GM19395 (cell line): Measurements from ENCODE around the gene BTN3A1.
"Not testable (repeated sequence)": the region's sequence is repeated elsewhere in the genome, so short reads cannot be mapped to it uniquely, and the experiment has no call there.

ENCODE experiments used
- ATAC-seq: cut with Tn5 transposase; IDR thresholded peaks from one replicate; pipeline ENCODE4 v1.9.1; 2021; ENCODE audit warnings: mild to moderate bottlenecking, moderate library complexity; ENCODE audit not compliant: unreplicated experiment

The BTN3A1 gene

DNA sequence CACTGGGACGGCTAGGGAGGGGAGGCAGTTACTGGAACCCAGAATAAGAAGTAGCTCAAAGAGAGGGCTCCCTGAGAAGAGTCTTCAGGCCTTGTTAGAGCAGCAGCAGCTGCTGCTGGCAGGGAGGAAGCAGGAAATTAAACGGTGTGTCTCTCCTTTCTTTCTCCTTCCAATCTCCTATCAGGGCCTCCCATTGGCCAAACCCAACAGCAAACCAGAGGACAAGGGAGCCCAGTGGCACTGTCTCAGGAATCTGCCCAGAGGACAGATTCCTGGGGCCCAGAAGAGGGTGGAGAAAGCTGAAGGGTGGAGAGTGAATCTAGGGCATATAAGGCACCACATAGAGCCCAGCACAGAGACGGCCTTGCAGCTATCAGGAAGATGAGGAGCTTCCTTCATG is 10.2 kb downstream of the BTN3A1 start:
- ATAC-seq: no peak

DNA sequence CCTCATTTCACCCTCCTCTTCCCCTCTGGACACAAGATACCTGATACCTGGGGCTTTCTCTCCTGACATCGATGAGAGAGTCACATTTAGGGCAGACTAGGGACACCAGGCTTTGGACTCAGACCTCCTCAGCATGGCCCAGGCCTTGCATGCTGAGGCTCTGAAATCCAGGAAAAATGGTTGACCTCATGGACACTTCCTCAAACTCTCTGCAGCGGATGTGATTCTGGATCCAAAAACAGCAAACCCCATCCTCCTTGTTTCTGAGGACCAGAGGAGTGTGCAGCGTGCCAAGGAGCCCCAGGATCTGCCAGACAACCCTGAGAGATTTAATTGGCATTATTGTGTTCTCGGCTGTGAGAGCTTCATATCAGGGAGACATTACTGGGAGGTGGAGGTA is 10.9 kb downstream of the BTN3A1 start:
- ATAC-seq: no peak

DNA sequence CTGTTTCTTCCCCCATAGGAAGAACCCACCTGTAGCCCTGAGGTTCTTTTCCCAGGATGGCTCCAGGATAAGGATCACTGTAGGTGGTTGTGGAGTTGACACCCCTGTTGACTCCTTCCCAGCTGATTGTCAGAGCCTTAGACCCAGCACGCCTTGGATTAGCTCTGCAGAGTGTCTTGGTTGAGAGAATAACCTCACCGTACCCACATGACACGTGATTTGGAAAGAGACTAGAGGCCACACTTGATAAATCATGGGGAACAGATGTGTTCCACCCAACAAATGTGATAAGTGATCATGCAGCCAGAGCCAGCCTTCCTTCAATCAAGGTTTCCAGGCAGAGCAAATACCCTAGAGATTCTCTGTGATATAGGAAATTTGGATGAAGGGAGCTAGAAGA is 12.2 kb downstream of the BTN3A1 start:
- ATAC-seq: no peak

DNA sequence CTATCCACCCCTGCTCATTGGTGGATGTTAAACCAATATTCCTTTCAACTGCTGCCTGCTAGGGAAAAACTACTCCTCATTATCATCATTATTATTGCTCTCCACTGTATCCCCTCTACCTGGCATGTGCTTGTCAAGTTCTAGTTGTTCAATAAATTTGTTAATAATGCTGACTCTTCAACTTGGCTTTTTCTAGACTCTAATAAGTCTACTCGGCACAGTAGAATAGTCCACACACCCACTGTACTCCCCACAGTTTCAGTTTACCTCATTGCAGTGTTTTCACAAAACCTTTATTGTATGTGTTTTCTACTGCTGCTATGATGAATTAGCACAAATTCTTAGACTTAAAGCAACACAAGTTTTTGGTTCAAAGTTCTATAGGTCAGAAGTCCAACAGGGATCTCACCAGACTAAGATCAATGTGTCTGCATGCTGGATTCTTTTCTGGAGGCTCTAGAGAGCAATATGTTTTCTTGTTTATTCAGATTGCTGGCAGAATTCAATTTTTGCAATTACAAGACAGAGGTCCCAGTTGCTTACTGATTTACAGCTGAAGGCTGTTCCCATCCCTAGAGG is 13.1 kb downstream of the BTN3A1 start:
- no peak for ATAC-seq

DNA sequence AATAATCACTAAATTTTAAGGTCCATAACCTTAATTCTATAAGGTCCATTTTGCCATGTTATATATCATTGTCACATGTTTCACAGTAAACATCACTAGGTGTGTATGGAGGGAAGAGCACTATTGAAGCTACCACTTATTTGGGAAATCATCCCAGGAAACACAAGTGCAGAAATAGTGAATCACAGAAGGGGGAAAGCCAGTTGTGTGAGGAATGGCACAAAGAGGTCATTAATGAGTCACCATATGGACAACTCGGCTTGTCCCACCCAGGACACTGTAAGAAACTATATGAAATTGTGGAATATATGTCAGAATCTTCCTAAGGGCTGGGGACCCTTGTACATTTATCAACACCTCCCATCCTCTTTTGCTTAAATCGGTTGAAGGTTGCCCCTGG is 13.7 kb downstream of the BTN3A1 start:
- no peak for ATAC-seq

DNA sequence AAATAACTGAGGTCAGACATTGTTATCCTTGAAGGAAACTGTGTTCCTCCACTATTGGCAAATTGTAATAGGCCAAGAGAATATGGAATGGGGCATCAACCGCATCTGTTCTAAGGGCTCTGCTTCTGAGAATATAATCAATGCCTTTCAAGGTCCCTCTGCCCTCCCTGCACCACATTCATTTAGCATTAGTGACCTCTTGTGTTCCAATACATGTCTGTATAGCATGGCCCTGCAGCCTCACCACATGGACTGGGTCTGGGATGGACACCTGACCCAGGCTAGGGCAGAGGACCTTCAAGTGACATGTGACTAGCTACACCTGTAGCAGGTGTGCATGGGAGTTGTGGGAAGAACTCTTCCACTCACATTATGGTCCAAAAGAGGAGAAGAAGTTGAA is 14.2 kb downstream of the BTN3A1 start:
- no peak for ATAC-seq

DNA sequence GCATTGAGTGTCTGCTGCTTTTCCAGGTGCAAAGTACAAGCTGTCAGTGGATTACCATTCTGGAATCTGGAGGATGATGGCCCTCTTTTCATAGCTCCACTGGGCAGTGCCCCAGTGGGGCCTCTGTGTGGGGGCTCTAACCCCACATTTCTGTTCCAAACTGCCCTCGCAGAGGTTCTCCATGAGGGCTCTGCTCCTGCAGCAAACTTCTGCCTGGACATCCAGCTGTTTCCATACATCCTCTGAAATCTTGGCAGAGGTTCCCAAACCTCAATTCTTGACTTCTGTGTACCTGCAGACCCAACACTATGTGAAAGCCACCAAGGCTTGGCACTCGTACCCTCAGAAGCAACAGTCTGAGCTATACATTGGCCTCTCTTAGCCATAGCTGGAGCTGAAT is 16.0 kb downstream of the BTN3A1 start:
- not testable (repeated sequence) for ATAC-seq

DNA sequence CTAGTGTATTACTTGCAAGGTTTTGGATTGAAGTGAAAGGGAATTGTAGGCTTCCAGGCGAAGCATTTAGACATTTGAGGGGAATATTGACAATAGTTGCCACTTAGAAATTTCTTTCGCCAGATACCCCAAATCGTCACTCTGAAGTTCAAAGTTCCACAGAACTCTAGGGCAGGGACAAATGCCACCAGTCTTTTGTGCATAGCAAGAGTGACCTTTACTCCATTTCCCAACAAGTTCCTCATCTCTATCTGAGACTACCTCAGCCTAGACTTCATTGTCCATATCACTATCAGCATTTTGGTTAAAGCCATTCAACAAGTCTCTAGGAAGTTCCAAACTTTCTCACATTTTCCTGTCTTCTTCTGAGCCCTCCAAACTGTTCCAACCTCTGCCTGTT is 16.7 kb downstream of the BTN3A1 start:
- not testable (repeated sequence) for ATAC-seq

DNA sequence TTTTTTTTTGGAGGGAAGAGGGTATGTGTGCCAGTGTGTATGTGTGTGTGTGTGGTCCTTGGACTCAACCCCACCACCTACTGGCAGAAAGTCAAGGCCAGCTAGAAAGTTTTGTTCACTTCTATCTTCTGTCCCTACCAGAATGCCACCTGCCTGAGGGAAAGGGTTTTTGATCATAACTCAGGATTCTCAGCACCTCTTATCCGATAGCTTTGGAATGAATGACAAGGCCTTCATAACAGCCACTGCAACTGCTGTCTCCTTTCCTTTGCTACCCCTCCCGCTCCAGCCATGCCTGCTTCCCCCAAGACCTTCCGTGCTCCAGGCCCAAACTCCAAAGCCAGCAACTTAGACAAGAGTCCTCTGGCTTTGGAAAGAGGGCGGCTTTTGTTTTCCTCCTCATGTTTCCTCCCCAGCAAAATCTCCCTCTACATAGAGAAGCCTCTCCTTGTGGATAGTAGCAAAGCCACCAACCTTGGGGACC is 18.7 kb downstream of the BTN3A1 start:
- peak; percentile 22 for ATAC-seq

DNA sequence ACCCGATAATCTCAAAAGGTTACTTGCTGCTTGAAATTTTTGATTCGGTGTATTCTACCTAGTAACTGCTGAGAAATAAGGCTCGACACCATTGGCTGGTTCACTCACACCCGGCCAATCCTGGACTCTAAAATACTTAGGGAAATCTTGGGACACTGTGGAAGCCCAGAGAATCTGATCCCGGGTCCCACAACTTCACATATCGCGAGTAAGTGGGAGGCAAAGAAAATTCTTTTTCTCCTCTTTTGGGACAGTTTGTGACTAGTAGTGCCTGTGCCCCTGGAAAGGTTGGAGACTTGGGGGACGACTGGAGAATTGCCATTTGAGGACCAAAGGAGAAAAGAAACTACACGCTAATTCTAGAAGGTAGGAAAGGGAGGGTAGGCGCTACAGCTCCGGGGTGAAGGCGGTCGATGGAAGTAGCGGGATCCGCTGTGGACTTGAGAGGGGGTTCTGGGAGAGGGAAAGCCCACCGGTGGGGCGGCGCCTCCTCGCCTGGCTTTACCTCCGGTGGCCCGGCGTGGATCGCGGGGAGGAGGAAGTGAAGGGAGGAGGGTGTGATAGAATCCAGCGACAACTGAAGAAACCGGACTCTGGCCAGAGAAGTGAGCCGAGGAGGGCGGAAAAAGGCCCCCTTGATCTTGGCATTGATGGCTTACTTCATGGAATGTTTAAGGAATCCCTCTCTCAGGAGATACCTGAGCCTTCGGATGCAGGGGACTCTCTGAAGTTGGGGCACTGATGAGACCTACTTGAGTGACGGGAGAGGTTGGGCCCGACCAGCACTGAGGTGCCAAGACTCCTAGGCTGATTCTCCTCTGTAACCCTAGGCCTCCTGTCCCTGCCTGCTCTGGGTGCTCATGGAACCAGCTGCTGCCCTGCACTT is 19.4 kb downstream of the BTN3A1 start:
- ATAC-seq: peak; percentile 96

DNA sequence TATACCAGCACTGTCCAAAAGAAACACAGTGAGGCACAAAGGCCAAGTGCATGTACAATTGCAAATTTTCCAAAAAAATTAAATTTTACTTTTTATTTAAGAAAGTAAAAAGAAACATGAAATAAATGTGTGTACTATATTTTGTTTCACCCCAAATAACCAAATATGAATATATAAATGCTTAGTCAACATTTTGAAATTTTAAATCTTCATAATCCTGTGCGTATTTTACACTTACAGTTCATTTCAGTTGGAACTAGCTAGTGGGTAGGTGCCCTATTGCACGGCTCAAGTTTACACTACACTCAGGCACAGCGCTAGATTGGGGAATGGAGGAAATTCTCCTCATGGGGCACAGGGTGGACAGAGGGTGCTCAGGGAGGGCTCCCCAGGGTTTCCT is 20.3 kb downstream of the BTN3A1 start:
- no peak for ATAC-seq

DNA sequence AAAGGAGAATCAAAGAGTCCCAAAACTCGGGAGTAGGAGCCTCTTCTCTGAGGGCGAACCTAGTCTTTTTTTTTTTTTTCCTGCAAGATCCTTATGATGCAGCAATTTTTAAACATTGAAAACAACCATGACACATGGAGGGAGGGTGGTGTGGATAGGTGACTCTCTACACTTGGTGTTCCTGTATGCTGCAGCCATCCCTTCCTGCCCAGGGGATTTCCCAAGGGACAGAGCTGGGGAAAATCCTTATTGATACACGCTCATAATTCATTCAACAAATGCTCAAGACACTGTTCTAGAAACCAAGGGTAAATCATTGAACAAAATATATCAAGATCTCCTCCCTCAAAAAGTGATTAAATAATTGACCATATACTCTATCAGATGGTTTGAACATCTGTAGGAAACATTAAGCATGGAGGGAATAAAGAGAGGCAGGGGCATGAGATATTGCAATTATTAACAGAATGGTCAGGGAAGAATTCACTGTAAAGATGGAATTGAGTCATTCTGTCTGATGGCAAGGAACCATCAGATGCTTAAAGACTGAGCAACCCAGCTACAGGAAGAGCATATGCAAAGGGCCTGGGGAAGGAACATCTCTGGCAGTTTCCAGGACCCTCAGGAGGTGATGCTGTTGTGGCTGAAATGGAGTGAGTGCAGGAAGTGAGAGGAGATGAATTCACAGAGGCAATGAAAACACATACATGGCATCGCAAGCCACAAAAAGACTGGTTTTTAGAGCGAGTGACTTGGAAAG is 24.8 kb downstream of the BTN3A1 start:
- ATAC-seq: no peak

DNA sequence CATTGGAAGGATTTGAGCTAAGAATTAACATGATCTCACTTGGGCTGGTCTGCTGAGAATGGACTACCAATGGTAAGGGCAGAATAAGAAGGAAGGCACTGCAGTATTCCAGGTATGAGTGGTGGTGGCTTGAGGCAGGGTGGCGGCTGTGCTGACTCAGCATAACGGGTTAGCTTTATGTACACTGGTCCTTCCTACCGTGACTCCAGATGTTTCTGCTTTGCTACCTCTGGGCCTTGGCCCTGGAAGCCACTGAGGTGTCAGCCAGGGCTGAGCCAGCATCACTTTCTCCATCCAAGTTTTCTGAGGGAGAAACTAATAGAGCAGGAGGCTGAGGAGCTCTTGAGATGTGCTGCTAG is 25.4 kb downstream of the BTN3A1 start:
- no peak for ATAC-seq

DNA sequence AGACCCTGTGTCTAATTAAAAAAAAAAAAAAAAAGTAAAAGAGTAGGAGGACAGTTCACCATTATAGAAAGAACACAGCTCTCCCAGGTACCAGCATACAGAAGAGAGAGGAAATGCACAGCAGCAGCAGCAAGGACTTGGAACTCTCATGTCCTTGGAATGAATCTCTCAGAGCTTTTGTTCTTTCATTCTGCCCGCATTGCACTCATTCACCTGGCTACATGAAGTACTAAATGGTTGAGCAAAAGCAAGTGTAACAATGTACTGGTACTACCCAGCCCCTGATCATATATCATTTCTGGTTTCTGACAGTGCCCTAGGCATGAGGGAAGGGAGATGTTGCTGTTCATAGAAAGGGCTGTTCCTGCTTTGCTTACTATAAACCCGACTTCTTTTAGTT is 26.1 kb downstream of the BTN3A1 start:
- no peak for ATAC-seq

DNA sequence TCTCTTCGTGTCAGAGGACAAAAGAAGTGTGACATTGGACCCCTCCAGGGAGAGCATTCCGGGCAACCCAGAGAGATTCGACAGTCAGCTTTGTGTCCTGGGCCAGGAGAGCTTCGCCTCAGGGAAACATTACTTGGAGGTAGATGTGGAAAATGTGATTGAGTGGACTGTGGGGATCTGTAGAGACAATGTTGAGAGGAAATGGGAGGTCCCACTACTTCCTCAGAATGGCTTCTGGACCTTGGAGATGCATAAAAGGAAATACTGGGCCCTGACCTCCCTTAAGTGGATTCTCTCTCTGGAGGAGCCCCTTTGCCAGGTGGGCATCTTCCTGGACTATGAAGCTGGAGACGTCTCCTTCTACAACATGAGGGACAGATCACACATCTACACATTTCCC is 28.7 kb downstream of the BTN3A1 start:
- no peak for ATAC-seq

DNA sequence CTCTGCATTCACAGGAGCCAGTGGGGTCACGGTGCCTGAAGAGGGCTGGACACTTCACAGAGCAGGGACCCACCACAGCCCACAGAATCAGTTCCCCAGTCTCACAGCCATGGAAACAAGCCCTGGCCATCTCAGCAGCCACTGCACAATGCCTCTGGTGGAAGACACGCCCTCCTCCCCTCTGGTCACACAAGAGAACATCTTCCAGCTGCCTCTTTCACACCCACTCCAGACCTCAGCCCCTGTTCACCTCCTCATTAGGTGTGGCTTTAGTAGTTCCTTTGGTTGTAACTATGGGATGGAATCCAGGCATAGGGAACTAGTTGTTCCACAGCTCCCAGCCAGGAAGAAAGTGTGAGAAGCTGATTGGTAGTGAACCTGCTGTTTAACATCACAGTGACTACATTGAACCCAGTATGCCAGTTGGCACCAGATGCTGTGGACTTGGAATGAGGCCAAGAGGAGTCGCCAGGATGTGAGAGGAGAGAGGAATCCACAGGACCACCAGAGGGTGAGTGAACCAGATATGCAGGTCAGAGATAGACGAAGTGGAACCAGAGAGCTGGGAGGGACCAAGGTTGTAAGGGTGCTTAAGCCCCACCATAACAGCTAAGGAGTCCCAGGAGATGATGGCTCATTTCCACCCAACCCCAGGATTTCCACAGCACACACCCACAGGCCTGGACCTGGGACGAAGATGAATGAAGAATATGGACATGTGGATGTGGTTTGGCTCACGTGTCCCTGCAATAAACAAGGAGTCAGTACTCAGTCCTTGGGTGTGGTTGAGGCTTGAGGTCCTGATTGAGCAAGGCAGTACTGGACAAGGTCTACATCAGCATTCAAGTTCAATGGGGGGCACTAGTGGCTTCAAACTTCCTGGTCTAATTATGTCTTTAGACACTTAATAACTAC is 29.4 kb downstream of the BTN3A1 start:
- ATAC-seq: no peak

DNA sequence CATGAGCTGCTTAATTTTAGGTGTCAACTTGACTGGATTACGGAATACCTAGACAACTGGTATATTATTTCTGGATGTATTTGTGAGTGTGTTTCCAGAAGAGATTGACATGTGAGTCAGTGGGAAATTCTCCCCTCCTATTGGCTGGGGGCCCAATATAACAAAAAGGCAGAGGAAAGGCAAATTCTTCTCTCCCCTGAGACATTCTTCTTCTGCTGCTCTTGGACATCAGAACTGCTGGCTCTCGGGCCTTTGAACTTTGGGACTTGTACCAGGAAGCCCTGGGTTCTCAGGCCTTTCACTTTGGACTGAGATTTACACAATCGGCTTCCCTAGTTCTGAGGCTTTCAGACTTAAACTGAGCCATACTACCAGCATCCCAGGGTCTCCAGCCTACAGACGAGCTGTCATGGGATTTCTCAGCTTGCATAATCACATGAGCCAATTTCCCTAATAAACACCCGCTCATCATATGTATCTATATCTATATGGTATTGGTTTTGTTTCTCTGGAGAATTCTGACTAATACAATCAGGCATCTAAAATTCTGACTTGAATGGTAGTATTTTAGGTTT is 30.6 kb downstream of the BTN3A1 start:
- ATAC-seq: no peak

DNA sequence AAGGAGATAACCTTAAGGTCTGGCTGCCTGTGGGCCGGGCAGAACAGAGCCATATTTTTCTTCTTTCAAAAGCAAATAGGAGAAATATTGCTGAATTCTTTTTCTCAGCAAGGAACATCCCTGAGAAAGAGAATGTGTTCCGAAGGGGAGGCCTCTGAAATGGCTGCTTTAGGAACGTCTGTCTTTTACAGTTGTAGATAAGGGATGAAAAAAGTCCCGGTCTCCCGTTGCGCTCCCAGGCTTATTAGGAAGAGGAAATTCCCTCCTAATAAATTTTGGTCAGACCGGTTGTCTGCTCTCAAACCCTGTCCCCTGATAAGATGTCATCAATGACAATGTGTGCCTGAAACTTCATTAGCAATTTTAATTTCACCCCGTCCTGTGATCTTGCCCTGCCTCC is 31.6 kb downstream of the BTN3A1 start:
- ATAC-seq: not testable (repeated sequence)

DNA sequence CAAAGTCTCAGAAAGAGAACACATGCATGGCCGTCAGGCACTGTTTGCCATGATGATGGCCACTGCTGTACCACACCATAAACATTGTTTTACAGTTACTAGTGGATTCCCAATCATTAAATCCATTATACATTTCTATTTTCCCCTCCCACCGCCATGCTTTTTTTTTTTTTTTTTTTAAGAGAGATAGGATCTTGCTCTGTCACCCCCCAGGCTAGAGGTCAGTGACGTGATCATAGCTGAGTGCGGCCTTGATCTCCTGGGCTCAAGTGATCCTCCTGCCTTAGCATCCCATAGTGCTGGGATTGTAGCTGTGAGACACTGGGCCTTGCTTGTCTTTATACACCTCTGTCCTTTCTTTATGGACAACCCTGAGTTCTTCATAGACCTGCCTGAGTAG is 33.9 kb downstream of the BTN3A1 start:
- ATAC-seq: no peak

DNA sequence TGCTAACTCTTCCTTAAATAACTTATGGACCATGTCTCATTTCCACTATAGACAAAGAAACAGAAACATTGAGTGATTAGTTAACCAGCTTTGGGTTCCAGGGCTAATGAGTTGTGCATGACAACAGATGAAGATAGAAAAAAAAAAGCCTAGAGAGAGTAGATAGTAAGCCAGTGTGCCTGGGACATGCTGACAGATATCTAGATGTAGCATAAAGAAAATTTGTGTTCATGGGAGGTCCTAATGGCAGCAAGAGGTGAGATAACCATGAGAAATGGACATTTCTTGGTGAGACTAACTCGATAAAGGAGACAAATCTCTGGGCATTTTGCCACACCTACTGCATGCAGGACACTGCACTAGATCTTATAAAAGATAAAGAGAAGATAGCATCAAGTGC is 35.5 kb downstream of the BTN3A1 start:
- ATAC-seq: no peak
